ENCODE results near the gene ERCC8.

DNA sequence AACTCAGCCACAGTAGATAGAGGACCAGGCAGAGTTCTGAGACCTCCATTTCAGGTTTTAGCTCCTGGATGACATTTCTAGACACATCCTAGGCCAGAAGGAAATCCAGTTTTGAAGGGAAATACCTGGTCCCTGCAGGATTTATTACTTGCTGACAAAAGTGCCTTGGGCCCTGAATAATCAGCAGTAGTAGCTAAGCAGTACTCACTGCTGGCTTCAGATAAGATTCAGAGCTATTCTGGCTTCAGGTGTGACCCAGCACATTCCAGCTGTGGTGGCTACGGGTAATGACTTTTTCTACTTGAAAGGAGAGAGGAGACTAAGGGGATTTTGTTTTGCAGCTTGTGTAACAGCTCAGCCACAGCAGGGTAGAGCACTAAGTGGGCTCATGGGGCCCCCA is 34.1 kb upstream of the ERCC8 start:
- TF ChIP-seq, protein P1, sequence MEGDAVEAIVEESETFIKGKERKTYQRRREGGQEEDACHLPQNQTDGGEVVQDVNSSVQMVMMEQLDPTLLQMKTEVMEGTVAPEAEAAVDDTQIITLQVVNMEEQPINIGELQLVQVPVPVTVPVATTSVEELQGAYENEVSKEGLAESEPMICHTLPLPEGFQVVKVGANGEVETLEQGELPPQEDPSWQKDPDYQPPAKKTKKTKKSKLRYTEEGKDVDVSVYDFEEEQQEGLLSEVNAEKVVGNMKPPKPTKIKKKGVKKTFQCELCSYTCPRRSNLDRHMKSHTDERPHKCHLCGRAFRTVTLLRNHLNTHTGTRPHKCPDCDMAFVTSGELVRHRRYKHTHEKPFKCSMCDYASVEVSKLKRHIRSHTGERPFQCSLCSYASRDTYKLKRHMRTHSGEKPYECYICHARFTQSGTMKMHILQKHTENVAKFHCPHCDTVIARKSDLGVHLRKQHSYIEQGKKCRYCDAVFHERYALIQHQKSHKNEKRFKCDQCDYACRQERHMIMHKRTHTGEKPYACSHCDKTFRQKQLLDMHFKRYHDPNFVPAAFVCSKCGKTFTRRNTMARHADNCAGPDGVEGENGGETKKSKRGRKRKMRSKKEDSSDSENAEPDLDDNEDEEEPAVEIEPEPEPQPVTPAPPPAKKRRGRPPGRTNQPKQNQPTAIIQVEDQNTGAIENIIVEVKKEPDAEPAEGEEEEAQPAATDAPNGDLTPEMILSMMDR (conservative IDR thresholded peaks at IDR 0.05; ENCODE audit: low read depth in 2 of 2): no peak
- no peak for TF ChIP-seq EZH2phosphoT487 (IDR thresholded peaks at IDR 0.05; ENCODE audit: unreplicated experiment)
- TF ChIP-seq POLR2AphosphoS5 (IDR thresholded peaks at IDR 0.05; ENCODE audit: low read depth): no peak
- no peak for TF ChIP-seq EZH2 (IDR thresholded peaks at IDR 0.05; ENCODE audit: low read depth, unreplicated experiment)
- no peak for TF ChIP-seq CREB1 (CRISPR knock-in tag; IDR thresholded peaks at IDR 0.05; ENCODE audit: low read depth)
- TF ChIP-seq STAT1 (IDR thresholded peaks at IDR 0.05; ENCODE audit: unreplicated experiment): no peak
- TF ChIP-seq NANOG (IDR thresholded peaks at IDR 0.05; ENCODE audit: borderline replicate concordance): no peak
- no peak for TF ChIP-seq ZNF114 (CRISPR knock-in tag; IDR thresholded peaks at IDR 0.05)
- TF ChIP-seq, protein P2, sequence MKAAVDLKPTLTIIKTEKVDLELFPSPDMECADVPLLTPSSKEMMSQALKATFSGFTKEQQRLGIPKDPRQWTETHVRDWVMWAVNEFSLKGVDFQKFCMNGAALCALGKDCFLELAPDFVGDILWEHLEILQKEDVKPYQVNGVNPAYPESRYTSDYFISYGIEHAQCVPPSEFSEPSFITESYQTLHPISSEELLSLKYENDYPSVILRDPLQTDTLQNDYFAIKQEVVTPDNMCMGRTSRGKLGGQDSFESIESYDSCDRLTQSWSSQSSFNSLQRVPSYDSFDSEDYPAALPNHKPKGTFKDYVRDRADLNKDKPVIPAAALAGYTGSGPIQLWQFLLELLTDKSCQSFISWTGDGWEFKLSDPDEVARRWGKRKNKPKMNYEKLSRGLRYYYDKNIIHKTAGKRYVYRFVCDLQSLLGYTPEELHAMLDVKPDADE (IDR thresholded peaks at IDR 0.05): no peak
- TF ChIP-seq, protein P3, sequence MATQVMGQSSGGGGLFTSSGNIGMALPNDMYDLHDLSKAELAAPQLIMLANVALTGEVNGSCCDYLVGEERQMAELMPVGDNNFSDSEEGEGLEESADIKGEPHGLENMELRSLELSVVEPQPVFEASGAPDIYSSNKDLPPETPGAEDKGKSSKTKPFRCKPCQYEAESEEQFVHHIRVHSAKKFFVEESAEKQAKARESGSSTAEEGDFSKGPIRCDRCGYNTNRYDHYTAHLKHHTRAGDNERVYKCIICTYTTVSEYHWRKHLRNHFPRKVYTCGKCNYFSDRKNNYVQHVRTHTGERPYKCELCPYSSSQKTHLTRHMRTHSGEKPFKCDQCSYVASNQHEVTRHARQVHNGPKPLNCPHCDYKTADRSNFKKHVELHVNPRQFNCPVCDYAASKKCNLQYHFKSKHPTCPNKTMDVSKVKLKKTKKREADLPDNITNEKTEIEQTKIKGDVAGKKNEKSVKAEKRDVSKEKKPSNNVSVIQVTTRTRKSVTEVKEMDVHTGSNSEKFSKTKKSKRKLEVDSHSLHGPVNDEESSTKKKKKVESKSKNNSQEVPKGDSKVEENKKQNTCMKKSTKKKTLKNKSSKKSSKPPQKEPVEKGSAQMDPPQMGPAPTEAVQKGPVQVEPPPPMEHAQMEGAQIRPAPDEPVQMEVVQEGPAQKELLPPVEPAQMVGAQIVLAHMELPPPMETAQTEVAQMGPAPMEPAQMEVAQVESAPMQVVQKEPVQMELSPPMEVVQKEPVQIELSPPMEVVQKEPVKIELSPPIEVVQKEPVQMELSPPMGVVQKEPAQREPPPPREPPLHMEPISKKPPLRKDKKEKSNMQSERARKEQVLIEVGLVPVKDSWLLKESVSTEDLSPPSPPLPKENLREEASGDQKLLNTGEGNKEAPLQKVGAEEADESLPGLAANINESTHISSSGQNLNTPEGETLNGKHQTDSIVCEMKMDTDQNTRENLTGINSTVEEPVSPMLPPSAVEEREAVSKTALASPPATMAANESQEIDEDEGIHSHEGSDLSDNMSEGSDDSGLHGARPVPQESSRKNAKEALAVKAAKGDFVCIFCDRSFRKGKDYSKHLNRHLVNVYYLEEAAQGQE (IDR thresholded peaks at IDR 0.05; ENCODE audit: unreplicated experiment): no peak
- TF ChIP-seq, protein P4, sequence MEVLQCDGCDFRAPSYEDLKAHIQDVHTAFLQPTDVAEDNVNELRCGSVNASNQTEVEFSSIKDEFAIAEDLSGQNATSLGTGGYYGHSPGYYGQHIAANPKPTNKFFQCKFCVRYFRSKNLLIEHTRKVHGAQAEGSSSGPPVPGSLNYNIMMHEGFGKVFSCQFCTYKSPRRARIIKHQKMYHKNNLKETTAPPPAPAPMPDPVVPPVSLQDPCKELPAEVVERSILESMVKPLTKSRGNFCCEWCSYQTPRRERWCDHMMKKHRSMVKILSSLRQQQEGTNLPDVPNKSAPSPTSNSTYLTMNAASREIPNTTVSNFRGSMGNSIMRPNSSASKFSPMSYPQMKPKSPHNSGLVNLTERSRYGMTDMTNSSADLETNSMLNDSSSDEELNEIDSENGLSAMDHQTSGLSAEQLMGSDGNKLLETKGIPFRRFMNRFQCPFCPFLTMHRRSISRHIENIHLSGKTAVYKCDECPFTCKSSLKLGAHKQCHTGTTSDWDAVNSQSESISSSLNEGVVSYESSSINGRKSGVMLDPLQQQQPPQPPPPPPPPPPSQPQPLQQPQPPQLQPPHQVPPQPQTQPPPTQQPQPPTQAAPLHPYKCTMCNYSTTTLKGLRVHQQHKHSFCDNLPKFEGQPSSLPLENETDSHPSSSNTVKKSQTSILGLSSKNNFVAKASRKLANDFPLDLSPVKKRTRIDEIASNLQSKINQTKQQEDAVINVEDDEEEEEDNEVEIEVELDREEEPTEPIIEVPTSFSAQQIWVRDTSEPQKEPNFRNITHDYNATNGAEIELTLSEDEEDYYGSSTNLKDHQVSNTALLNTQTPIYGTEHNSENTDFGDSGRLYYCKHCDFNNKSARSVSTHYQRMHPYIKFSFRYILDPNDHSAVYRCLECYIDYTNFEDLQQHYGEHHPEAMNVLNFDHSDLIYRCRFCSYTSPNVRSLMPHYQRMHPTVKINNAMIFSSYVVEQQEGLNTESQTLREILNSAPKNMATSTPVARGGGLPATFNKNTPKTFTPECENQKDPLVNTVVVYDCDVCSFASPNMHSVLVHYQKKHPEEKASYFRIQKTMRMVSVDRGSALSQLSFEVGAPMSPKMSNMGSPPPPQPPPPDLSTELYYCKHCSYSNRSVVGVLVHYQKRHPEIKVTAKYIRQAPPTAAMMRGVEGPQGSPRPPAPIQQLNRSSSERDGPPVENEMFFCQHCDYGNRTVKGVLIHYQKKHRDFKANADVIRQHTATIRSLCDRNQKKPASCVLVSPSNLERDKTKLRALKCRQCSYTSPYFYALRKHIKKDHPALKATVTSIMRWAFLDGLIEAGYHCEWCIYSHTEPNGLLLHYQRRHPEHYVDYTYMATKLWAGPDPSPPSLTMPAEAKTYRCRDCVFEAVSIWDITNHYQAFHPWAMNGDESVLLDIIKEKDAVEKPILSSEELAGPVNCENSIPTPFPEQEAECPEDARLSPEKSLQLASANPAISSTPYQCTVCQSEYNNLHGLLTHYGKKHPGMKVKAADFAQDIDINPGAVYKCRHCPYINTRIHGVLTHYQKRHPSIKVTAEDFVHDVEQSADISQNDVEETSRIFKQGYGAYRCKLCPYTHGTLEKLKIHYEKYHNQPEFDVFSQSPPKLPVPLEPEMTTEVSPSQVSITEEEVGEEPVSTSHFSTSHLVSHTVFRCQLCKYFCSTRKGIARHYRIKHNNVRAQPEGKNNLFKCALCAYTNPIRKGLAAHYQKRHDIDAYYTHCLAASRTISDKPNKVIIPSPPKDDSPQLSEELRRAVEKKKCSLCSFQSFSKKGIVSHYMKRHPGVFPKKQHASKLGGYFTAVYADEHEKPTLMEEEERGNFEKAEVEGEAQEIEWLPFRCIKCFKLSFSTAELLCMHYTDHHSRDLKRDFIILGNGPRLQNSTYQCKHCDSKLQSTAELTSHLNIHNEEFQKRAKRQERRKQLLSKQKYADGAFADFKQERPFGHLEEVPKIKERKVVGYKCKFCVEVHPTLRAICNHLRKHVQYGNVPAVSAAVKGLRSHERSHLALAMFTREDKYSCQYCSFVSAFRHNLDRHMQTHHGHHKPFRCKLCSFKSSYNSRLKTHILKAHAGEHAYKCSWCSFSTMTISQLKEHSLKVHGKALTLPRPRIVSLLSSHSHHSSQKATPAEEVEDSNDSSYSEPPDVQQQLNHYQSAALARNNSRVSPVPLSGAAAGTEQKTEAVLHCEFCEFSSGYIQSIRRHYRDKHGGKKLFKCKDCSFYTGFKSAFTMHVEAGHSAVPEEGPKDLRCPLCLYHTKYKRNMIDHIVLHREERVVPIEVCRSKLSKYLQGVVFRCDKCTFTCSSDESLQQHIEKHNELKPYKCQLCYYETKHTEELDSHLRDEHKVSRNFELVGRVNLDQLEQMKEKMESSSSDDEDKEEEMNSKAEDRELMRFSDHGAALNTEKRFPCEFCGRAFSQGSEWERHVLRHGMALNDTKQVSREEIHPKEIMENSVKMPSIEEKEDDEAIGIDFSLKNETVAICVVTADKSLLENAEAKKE (CRISPR knock-in tag; IDR thresholded peaks at IDR 0.05): no peak
- no peak for TF ChIP-seq JUNB (IDR thresholded peaks at IDR 0.05; ENCODE audit: unreplicated experiment)
- no peak for TF ChIP-seq ZNF331 (CRISPR knock-in tag; IDR thresholded peaks at IDR 0.05; ENCODE audit: low read depth)

Data from GM23338 (cell line).